Measurements from ENCODE around the gene ADARB2. TPM values are rescaled to one million over a fixed set of nuclear protein-coding genes. Genes with fewer than 3 reads are reported as not detected.
"Not testable (repeated sequence)": the region's sequence is repeated elsewhere in the genome, so short reads cannot be mapped to it uniquely, and the experiment has no call there.

Gene ADARB2
- total RNA-seq, 2 donors from 2014 or later: 8.0 to 12.2 TPM

GRCh38 chr10:1346201-1346600 lies 391.1 kb downstream of the ADARB2 start:
- H3K36me3 ChIP-seq (replicated peaks in 1 of 2; ENCODE audit: insufficient read depth in 1 of 2, low read depth in 2 of 2): no peaks in the 10 kb centered on the region
- no peaks in the 10 kb centered on the region for H3K4me1 ChIP-seq
- no peaks in the 10 kb centered on the region for H3K27me3 ChIP-seq
- H3K27ac ChIP-seq: no peak overlapping the region
- H3K9me3 ChIP-seq: no peaks in the 10 kb centered on the region
- intact Hi-C loops (cut with DNase I): no loop called here
- 79 to 81% methylated on average over 7 to 8 of the region's 8 CpGs for WGBS, 2 donors
- TF ChIP-seq, protein P1, sequence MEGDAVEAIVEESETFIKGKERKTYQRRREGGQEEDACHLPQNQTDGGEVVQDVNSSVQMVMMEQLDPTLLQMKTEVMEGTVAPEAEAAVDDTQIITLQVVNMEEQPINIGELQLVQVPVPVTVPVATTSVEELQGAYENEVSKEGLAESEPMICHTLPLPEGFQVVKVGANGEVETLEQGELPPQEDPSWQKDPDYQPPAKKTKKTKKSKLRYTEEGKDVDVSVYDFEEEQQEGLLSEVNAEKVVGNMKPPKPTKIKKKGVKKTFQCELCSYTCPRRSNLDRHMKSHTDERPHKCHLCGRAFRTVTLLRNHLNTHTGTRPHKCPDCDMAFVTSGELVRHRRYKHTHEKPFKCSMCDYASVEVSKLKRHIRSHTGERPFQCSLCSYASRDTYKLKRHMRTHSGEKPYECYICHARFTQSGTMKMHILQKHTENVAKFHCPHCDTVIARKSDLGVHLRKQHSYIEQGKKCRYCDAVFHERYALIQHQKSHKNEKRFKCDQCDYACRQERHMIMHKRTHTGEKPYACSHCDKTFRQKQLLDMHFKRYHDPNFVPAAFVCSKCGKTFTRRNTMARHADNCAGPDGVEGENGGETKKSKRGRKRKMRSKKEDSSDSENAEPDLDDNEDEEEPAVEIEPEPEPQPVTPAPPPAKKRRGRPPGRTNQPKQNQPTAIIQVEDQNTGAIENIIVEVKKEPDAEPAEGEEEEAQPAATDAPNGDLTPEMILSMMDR (IDR thresholded peaks at IDR 0.05): no peak
- no peak for TF ChIP-seq POLR2A (IDR thresholded peaks at IDR 0.05)
- H3K4me3 ChIP-seq: no peak overlapping the region
- ATAC-seq (no peak), DNase-seq (no peak)

- no peak for ATAC-seq
These were observed 392.0 kb downstream of the ADARB2 start for GRCh38 chr10:1345368-1345767.

GRCh38 chr10:1344846-1345245 lies 392.5 kb downstream of the ADARB2 start:
- no peaks in the 10 kb centered on the region for H3K36me3 ChIP-seq (replicated peaks in 1 of 2; ENCODE audit: insufficient read depth in 1 of 2, low read depth in 2 of 2)
- H3K4me3 ChIP-seq: no peak overlapping the region
- DNase-seq (no peak), ATAC-seq (no peak)
- TF ChIP-seq, protein P1 (IDR thresholded peaks at IDR 0.05): no peak
- TF ChIP-seq POLR2A (IDR thresholded peaks at IDR 0.05): no peak
- H3K9me3 ChIP-seq: no peaks in the 10 kb centered on the region
- WGBS, 2 donors: 70 to 87% methylated on average over 3 to 17 of the region's 17 CpGs
- H3K27ac ChIP-seq: no peak overlapping the region
- H3K27me3 ChIP-seq: no peaks in the 10 kb centered on the region
- intact Hi-C loops (cut with DNase I): no loop called here
- H3K4me1 ChIP-seq: no peaks in the 10 kb centered on the region

More at GRCh38 chr10:1345368-1345767, 392.0 kb downstream of the ADARB2 start:
- H3K4me3 ChIP-seq: no peak overlapping the region
- H3K27ac ChIP-seq: no peak overlapping the region
- TF ChIP-seq, protein P1 (IDR thresholded peaks at IDR 0.05): no peak
- no peak for TF ChIP-seq POLR2A (IDR thresholded peaks at IDR 0.05)
- no peaks in the 10 kb centered on the region for H3K4me1 ChIP-seq
- DNase-seq: no peak
- no peaks in the 10 kb centered on the region for H3K9me3 ChIP-seq
- H3K36me3 ChIP-seq (replicated peaks in 1 of 2; ENCODE audit: insufficient read depth in 1 of 2, low read depth in 2 of 2): no peaks in the 10 kb centered on the region
- intact Hi-C loops (cut with DNase I): no loop called here
- 17 to 36% methylated on average over 2 to 4 of the region's 4 CpGs for WGBS, 2 donors
- no peaks in the 10 kb centered on the region for H3K27me3 ChIP-seq

DNA sequence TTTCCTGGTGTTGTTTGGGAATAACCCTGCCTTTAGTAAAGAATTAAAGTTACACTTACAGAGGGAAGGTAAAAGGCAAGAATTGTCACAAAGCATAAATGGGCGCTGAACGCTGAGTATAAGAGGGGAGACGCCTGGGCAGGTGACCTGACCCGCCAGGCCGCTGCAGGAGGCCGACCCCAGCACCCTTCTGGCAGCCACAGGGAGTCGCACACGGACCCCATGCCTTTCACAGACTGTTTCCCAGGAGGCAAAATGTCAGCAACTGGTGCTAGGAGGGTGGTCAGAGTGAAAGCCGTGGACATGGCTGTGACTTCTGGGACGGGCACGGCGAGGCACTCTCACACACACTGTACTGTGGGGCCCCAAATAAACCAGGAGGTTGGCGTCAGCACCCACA lies 392.9 kb downstream of the ADARB2 start:
- DNase-seq (no peak), ATAC-seq (no peak)
- Histone ChIP-seq H3K36me3 (replicated peaks in 1 of 2; ENCODE audit: insufficient read depth in 1 of 2, low read depth in 2 of 2) (no peaks in the 10 kb centered on the region), H3K27me3 (no peaks in the 10 kb centered on the region), H3K9me3 (no peaks in the 10 kb centered on the region), H3K4me3 (no peak overlapping the region), H3K4me1 (no peaks in the 10 kb centered on the region), H3K27ac (no peak overlapping the region)
- 73 to 83% methylated on average over 8 to 13 of the region's 13 CpGs for WGBS, 2 donors
- intact Hi-C loops (cut with DNase I): no loop called here
- no peak for TF ChIP-seq POLR2A (IDR thresholded peaks at IDR 0.05)
- TF ChIP-seq, protein P1 (IDR thresholded peaks at IDR 0.05): no peak

DNA sequence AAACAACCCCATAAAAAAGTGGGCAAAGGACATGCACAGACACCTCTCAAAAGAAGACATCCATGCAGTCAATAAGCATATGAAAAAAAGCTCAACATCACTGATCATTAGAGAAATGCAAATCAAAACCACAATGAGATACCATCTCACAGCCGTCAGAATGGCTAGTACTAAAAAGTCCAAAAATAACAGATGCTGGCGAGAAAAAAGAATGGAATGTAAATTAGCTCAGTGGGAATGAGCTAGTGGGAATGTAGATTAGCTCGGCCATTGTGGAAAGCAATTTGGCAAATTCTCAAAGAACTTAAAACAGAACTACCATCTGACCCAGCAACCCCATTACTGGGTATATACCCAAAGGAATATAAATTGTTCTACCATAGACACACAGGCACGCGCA lies 394.1 kb downstream of the ADARB2 start:
- H3K27ac ChIP-seq: no peak overlapping the region
- no peak overlapping the region for H3K4me3 ChIP-seq
- TF ChIP-seq, protein P1 (IDR thresholded peaks at IDR 0.05): no peak
- TF ChIP-seq POLR2A (IDR thresholded peaks at IDR 0.05): no peak
- DNase-seq: no peak
- WGBS, 2 donors: 60 to 68% methylated on average over 5 of the region's 5 CpGs
- H3K4me1 ChIP-seq: no peaks in the 10 kb centered on the region
- ATAC-seq: no peak
- H3K27me3 ChIP-seq: no peaks in the 10 kb centered on the region
- H3K9me3 ChIP-seq: no peaks in the 10 kb centered on the region
- no peaks in the 10 kb centered on the region for H3K36me3 ChIP-seq (replicated peaks in 1 of 2; ENCODE audit: insufficient read depth in 1 of 2, low read depth in 2 of 2)
- intact Hi-C loops (cut with DNase I): no loop called here

DNA sequence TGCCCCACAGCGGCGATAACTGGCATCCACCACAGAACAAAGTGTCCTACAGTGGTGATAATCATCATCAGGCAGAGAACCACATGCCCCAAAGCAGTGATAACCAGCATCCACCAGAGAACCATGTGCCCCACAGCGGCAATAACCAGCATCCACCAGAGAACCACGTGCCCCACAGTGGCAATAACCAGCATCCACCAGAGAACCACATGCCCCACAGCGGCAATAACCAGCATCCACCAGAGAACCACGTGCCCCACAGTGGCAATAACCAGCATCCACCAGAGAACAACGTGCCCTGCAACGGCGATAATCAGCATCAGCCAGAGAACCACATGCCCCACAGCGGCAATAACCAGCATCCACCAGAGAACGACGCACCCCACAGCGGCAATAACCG lies 396.3 kb downstream of the ADARB2 start:
- ATAC-seq; H3K4me1 ChIP-seq; intact Hi-C loops (cut with DNase I); H3K27me3 ChIP-seq; H3K27ac ChIP-seq; H3K36me3 ChIP-seq (replicated peaks in 1 of 2; ENCODE audit: insufficient read depth in 1 of 2, low read depth in 2 of 2); H3K9me3 ChIP-seq; DNase-seq; H3K4me3 ChIP-seq: not testable (repeated sequence)
- 91 to 100% methylated on average over 3 to 14 of the region's 14 CpGs for WGBS, 2 donors
